Ascending aorta (tissue), 2 donors: Measurements from ENCODE around the gene GZMB. TPM values are rescaled to one million over a fixed set of nuclear protein-coding genes. Genes with fewer than 3 reads are reported as not detected.
"Not testable (repeated sequence)": the region's sequence is repeated elsewhere in the genome, so short reads cannot be mapped to it uniquely, and the experiment has no call there.

ENCODE experiments used
- DNase-seq, 2 donors: peaks; one replicate each; pipeline ENCODE4 v3.0.0-alpha.2; 2019; ENCODE audit warnings: low spot score in 2 of 2
- H3K27ac ChIP-seq, 2 donors: fragments of 200-600 bp; sonication (generic); one replicate each; pipeline ENCODE4 v1.5.1; 2016 to 2017; ENCODE audit warnings: mild to moderate bottlenecking in 1 of 2
- H3K27me3 ChIP-seq: fragments of 200-600 bp; sonication (generic); one replicate; pipeline ENCODE4 v1.5.1; 2017
- H3K36me3 ChIP-seq, 2 donors: fragments of 200-600 bp; sonication (generic); one replicate each; pipeline ENCODE4 v1.5.1; 2016
- H3K4me1 ChIP-seq, 2 donors: fragments of 200-600 bp; sonication (generic); one replicate each; pipeline ENCODE4 v1.5.1; 2016 to 2017; ENCODE audit warnings: mild to moderate bottlenecking in 1 of 2
- H3K4me3 ChIP-seq, 2 donors: fragments of 200-600 bp; sonication (generic); one replicate each; pipeline ENCODE4 v1.5.1; 2016 to 2017; ENCODE audit warnings: mild to moderate bottlenecking in 1 of 2
- H3K9me3 ChIP-seq, 2 donors: fragments of 200-600 bp; sonication (generic); one replicate each; pipeline ENCODE4 v1.5.1; 2016
- intact Hi-C: fragments of 100-400 bp; cut with DNase I; formaldehyde crosslinking; loops from one replicate; pipeline ENCODE4 v1.15.1; 2023
- total RNA-seq: library from RNA; depleted of rRNA; stranded (reverse); fragments of >200 nt; gene quantifications from one replicate; pipeline ENCODE4 v1.1.0, GENCODE V29; 2016
- TF ChIP-seq, protein P1 (sequence below), 3 experiments: fragments of 200-600 bp in 2 of 3; fragments of 450-650 bp in 1 of 3; sonication (generic) in 2 of 3; IDR thresholded peaks; one replicate each; pipeline ENCODE4 v1.5.1; 2016 to 2019; ENCODE audit warnings: antibody characterized with exemption in 3 of 3, mild to moderate bottlenecking in 1 of 3, moderate library complexity in 1 of 3

GZMB gene
- total RNA-seq, 1 donor from 2014 or later: not detected

DNA sequence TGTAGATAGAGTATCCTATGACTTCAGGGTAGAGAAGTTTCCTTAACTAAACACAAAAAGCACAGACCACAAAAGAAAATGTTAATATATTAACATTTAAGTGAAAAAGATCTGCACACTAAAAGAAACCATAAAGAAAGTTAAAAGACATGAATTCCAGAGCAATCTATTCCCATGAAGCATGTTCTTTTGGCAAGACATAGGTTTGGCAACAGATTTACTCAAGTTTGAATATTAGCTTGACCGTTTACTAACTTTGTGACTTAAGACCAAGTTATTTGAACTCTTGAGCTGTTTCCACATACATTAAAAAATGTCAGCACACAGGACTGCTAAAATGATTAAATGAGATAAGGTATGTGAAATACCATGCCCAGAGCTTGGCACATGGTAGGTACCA lies 35.7 kb upstream of the GZMB start:
- no peaks in the 10 kb centered on the region for H3K4me1 ChIP-seq
- no peak for DNase-seq
- no peak overlapping the region for H3K4me3 ChIP-seq
- no peaks in the 10 kb centered on the region for H3K9me3 ChIP-seq
- H3K27me3 ChIP-seq: no peaks in the 10 kb centered on the region
- no peak overlapping the region for H3K27ac ChIP-seq
- H3K36me3 ChIP-seq: no peaks in the 10 kb centered on the region
- TF ChIP-seq, protein P1, sequence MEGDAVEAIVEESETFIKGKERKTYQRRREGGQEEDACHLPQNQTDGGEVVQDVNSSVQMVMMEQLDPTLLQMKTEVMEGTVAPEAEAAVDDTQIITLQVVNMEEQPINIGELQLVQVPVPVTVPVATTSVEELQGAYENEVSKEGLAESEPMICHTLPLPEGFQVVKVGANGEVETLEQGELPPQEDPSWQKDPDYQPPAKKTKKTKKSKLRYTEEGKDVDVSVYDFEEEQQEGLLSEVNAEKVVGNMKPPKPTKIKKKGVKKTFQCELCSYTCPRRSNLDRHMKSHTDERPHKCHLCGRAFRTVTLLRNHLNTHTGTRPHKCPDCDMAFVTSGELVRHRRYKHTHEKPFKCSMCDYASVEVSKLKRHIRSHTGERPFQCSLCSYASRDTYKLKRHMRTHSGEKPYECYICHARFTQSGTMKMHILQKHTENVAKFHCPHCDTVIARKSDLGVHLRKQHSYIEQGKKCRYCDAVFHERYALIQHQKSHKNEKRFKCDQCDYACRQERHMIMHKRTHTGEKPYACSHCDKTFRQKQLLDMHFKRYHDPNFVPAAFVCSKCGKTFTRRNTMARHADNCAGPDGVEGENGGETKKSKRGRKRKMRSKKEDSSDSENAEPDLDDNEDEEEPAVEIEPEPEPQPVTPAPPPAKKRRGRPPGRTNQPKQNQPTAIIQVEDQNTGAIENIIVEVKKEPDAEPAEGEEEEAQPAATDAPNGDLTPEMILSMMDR (IDR thresholded peaks at IDR 0.05): no peak
- intact Hi-C loops: no loop called here

DNA sequence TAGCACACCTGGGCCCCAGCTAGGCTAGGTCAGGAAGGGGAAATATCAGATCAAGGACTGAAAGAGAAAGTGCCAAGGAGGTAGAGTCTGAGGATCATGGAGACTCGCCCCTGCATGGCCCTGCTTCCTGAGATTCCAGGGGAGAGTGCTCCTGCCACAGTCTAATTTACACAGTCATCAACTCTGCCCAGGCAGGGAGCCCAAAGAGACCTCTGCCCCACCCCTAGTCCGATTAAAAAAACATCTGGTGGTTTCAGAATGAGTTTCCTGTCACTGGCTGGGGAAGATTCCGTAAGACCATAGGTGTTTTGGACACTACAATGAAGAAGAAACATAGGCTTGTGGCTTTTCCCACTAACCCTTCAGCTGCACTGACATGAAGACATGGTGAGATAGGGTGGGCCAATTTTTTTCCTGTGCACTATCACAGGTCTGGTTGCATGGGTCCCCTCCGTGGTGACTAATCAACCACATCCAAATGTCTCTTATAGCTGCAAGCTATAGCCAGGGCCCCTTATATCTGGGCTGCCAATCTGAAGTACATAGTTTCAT lies 31.5 kb upstream of the GZMB start:
- Histone ChIP-seq H3K27me3 (no peaks in the 10 kb centered on the region), H3K4me1 (no peaks in the 10 kb centered on the region), H3K27ac (no peak overlapping the region), H3K4me3 (no peak overlapping the region), H3K9me3 (no peaks in the 10 kb centered on the region), H3K36me3 (no peaks in the 10 kb centered on the region)
- TF ChIP-seq, protein P1 (IDR thresholded peaks at IDR 0.05): no peak
- no peak for DNase-seq
- intact Hi-C loops: no loop called here

DNA sequence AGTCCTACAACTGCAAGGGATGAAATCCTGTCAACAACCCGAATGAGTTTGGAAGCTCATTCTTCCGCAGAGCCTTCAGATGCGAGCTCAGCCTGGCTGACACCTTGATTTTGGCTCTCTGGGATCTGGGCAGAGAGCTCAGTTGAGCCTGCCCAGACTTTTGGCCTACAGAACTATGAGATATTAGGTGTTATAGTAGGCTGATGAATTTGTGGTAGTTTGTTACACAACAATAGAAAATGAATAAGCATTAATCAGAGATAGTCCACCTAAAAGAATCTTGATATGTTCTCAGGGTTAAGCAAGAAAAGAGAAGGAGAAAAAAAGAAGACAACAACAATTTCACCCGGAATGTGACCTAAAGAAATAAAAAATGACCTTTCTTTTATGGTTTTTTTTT lies 30.4 kb upstream of the GZMB start:
- DNase-seq: no peak
- intact Hi-C loops: no loop called here
- no peaks in the 10 kb centered on the region for H3K27me3 ChIP-seq

DNA sequence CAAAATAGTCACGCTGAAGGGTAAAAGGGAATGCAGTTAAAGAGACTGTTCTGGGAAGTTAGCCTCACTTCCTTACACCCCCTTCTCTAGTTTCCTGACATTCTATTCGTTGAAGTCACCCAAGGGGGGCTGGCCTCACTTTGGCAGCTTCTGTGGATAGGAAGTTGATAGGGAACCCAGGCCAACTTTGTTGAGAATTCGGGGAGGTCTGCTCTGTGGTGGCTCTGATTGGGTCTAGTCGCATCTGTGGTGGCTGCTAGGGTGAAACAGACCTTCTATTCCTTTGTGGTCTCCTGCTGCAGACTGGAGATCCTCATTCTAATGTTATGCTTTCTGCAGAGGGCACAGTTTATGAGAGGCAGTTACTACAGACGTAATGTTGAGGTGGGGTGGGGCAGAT lies 28.8 kb upstream of the GZMB start:
- Histone ChIP-seq H3K27ac (no peak overlapping the region), H3K4me3 (no peak overlapping the region)
- TF ChIP-seq, protein P1 (IDR thresholded peaks at IDR 0.05): no peak

More for the DNA sequence above, 30.4 kb upstream of the GZMB start:
- Histone ChIP-seq H3K4me3 (no peak overlapping the region), H3K9me3 (no peaks in the 10 kb centered on the region), H3K36me3 (no peaks in the 10 kb centered on the region), H3K4me1 (no peaks in the 10 kb centered on the region), H3K27ac (no peak overlapping the region)
- TF ChIP-seq, protein P1 (IDR thresholded peaks at IDR 0.05): no peak

DNA sequence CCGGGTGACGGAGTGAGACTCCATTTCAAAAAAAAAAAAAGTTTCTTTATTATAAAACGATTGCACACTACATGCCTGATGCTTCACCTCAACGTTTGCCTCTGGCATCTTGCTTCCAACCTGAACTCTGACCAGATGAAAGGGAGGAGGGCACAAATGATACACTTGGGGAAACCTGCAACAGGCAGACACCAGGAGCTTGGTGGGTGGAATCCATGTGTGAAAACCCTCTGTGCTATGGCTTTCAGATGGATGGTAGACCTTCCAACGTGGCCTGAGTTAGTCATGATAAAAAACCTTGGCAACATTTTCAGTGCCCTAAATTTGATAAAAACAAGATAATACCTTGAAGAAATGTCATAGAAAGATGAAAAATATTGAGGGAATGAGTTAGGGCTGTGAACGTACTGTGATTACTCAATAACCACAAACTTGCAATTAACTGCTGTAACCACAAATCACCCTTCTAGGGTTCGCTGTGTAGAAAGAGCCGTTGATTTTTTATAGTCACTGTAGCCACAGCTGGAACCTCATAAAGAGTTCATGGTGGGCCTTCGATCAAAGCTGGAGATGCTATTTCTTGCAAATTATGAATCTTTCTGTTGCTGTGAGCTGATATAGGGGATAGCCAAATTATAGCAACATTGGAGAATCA lies 26.1 kb upstream of the GZMB start:
- H3K27me3 ChIP-seq: no peaks in the 10 kb centered on the region
- H3K9me3 ChIP-seq: no peaks in the 10 kb centered on the region
- H3K4me3 ChIP-seq: no peak overlapping the region
- H3K27ac ChIP-seq: no peak overlapping the region
- intact Hi-C loops: no loop called here
- H3K36me3 ChIP-seq: no peaks in the 10 kb centered on the region
- H3K4me1 ChIP-seq: no peaks in the 10 kb centered on the region
- DNase-seq: no peak
- TF ChIP-seq, protein P1 (IDR thresholded peaks at IDR 0.05): no peak

More for the DNA sequence above, 28.8 kb upstream of the GZMB start:
- Histone ChIP-seq H3K4me1 (no peaks in the 10 kb centered on the region), H3K27me3 (no peaks in the 10 kb centered on the region), H3K9me3 (no peaks in the 10 kb centered on the region), H3K36me3 (no peaks in the 10 kb centered on the region)
- intact Hi-C loops: no loop called here
- no peak for DNase-seq

DNA sequence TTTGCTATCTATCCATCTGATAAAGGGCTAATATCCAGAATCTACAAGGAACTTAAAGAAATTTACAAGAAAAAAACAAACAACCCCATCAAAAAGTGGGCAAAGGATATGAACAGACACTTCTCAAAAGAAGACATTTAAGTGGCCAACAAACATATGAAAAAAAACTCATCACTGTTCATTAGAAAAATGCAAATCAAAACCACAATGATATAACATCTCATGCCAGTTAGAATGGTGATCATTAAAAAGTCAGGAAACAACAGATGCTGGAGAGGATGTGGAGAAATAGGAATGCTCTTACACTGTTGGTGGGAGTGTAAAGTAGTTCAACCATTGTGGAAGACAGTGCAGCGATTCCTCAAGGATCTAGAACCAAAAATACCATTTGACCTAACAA lies 14.4 kb upstream of the GZMB start:
- H3K36me3 ChIP-seq, H3K27me3 ChIP-seq, H3K4me1 ChIP-seq, intact Hi-C loops, DNase-seq, H3K27ac ChIP-seq, H3K9me3 ChIP-seq, H3K4me3 ChIP-seq: not testable (repeated sequence)
